Femur (tissue), 1 donor: Measurements from ENCODE around the gene EPHA1.
A peak's percentile ranks its signal among the peaks of the same experiment; 100 is the strongest.

Source experiments
- DNase-seq: peaks from one replicate; pipeline ENCODE4 v3.0.0-alpha.2; 2017

The EPHA1 gene

GRCh38 chr7:143387156-143387975 is 21.3 kb downstream of the EPHA1 start:
- no peak for DNase-seq

- peak; percentile 38 for DNase-seq
Observed at GRCh38 chr7:143385891-143386781, 22.5 kb downstream of the EPHA1 start.

GRCh38 chr7:143384661-143385631 is 23.7 kb downstream of the EPHA1 start:
- peak; percentile 60 for DNase-seq

- no peak for DNase-seq
Observed at GRCh38 chr7:143384148-143384547, 24.5 kb downstream of the EPHA1 start.

- DNase-seq = no peak
Observed at GRCh38 chr7:143383642-143383957, 25.1 kb downstream of the EPHA1 start.

DNA sequence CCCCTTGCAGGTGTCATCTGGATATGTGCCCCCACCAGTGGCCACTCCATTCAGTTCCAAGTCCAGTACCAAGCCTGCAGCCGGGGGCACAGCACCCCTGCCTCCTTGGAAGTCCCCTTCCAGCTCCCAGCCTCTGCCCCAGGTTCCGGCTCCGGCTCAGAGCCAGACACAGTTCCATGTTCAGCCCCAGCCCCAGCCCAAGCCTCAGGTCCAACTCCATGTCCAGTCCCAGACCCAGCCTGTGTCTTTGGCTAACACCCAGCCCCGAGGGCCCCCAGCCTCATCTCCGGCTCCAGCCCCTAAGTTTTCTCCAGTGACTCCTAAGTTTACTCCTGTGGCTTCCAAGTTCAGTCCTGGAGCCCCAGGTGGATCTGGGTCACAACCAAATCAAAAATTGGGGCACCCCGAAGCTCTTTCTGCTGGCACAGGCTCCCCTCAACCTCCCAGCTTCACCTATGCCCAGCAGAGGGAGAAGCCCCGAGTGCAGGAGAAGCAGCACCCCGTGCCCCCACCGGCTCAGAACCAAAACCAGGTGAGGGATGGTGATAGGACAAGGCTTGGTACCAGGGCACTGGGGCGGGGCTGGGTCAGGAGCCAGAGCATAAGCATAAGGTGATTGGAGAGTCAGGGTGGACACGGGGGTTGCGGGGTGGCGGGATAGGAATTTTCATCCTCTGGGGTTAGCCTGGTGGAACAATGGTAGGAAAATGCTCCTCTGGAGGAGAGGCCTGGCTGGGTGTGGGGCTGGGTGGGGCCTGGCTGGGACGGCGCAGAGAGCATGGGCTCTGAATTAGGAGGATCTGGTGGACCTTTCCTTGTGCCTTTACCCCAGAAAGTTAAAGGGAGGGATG is 25.6 kb downstream of the EPHA1 start:
- DNase-seq = no peak

GRCh38 chr7:143382126-143382790 is 26.4 kb downstream of the EPHA1 start:
- no peak for DNase-seq

- peak; percentile 92 for DNase-seq
Observed at GRCh38 chr7:143381427-143382125, 27.1 kb downstream of the EPHA1 start.

- DNase-seq = peak; percentile 97
Observed at GRCh38 chr7:143380646-143381426, 27.8 kb downstream of the EPHA1 start, which contains the start of gene ZYX. ZYX (plus strand) TSS chr7:143381345; CDS start chr7:143381572, 227 bp downstream.

GRCh38 chr7:143380260-143380645 is 28.4 kb downstream of the EPHA1 start:
- peak; percentile 93 for DNase-seq

GRCh38 chr7:143379611-143380259 is 28.9 kb downstream of the EPHA1 start:
- no peak for DNase-seq

DNA sequence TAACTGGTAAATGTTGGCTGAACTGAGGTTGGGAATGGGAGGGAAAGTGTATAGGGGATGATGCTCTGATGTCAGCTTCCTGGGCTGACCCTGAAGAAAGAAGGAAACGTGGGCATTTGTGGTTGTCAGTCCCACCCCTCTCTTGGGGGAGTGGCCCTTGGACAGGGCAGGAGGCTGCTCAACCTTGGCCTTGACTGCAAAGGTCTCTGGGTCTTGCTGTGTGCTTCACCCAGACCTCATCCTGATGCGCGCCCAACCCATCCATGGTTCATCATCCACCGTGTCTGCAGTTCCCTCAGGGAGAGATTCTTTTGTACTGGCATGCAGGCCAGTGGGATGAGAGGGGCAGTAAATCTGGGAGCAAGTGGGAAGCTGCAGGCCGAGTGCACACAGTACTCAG is 32.3 kb downstream of the EPHA1 start:
- no peak for DNase-seq

DNA sequence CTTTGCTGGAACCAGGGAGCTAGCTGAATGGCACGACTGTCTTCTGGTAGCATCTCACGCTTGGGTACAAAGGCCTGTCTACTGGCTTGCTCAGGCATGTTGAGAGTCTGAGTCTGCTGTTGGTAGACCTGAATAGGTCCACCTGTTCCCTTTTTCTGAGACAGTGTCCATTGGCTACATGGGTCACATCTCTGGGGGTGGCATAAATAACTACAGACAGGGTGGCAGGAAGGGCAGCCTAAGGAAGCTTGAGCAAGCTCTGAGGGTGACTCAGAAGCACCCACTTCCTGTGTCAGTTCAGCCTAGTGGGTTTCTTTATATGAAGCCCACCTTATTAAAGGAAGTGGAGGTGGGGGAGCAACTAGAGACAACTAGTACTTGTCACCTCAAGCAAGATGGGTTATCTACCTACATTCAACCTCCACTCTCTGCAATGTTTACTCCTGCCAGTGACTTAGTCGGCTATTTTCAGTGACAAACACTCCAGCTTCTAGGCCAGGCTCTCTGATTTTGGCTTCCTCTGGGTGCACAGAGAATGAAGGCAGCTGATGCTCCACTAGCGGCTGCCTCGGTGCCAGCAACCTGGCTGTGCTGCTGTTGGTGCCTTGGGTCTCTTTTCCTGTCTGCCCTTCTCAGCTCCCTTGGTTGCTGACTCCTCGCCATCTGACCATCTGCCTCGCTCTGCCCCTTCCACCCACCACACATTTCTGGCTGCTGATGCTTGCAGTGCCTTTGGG is 33.2 kb downstream of the EPHA1 start:
- no peak for DNase-seq

DNA sequence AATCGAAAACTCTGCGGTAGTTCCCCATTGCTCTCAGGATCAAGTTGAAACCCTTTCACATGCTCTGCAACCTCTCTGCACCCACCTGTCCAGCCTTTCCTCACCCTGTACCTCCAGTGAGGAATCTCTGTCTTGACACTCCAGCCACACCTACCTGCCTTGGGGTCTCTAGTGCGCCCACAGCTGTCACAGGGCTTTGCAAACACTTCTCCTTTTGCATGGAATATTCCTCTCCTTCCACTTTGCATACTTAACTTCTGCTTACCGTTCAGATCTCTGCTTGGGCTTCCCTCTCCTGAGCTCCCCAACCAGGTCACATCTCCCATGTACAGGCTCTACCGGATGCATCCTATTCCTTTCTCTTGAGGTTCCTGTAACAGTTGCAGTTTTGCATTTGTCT is 34.1 kb downstream of the EPHA1 start:
- DNase-seq = no peak

DNA sequence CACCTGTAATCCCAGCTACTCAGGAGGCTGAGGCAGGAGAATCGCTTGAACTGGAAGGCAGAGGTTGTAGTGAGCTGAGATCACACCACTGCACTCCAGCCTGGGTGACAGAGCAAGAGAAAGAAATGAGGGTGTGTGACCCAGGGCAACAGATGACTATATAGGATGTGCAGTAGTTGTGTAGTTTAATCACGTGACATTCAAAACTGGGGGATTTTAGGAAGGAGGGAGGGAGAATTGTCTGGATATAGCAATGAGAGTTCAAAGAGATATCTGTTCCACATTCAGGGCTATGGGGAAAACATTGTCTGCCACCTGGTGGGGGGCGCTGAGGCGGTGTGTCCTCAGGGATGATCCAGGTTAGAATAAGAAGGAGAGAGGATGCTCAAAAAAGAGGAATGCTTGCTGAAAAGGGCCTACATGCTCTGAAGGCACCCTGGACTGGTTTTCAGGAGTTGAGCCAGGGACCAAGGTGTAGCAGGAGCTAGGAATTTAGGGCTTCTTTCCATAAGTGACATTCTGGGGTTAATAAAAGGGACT is 35.3 kb downstream of the EPHA1 start:
- DNase-seq = no peak

GRCh38 chr7:143372070-143372469 is 36.6 kb downstream of the EPHA1 start:
- DNase-seq = no peak

DNA sequence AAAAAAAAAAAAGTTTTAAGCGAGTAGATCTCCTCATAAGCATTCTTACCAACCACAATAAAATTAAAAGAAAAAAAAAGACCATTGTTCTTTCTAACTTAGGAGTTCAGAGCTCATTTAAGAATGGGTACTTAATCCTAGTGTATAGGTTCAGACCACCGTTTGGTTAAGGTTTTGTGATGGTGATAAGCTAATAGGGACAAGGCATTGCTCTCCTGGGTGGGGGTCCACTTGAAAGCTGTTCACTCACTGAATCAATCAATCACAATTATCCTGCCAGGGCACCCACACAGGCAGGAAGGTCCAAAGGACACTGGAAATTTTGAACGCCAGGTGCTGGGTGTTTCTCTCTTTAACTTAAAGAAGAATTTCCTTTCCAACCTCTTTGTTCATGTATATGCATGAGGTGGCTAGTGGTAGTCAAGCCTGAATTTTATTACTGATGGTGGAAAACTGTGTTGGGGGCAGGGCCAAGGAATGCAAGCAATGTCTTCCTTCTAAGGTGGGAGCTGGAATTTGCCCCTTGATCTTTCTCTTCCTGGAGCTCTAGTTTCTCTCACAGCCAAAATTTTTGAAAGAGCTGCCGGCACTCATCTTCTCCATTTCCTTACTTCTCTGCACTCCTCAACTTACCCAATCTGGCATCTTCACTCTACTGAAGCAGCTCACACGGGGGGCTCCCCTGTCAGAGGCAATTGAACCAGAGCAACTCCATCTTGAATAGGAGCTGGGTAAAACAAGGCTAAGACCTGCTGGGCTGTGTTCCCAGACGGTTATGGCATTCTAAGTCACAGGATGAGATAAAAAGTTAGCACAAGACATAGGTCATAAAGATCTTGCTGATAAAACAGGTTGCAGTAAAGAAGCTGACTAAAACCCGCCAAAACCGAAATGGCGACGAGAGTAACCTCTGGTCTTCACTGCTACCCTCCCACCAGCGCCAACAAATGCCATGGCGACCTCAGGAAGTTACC is 38.7 kb downstream of the EPHA1 start:
- no peak for DNase-seq
